HG03439 (cell line): Measurements from ENCODE around the gene SDHB.

Source experiments
- ATAC-seq: cut with Tn5 transposase; IDR thresholded peaks from one replicate; pipeline ENCODE4 v1.9.1; 2021; ENCODE audit warnings: mild to moderate bottlenecking, moderate library complexity; ENCODE audit not compliant: unreplicated experiment

Gene SDHB

DNA sequence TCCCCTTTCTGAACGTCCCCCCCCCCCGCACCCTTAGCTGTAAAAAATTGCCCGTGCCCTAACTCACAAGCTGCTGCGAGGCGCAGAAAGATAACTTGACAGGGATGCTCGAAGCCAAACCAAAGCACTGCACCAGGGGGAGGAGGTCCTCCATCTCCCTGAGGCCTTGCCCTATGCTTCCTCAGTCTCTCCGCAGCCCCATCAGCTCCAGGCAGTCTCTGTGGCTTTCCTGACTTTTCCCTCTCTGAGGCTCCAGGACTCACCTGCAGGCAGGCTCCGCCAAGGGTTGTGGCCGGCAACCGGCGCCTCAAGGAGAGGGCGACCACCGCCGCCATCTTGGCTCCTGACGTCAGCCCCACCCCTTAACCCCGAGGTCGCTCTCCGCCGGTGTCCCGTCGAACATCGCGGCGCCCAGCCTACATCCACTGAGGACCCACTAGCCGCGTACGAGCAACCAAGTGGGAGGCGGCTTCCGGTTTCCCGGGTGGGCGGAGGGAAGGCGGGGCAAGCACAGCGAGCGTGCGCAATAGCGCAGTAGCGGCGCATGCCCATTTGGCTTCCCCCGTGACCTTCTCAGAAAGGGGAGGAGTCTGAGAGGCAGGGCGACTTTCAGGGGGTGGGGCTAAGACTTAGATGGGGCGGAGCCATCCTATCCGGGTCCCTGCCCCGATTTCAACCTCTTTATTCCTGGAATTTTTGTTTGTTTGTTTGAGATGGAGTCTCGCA is at the start of gene SDHB:
TSS of gene SDHB (minus strand) at position 348 of the 726 bp plus-strand sequence. CDS start at position 335, 13 bp downstream.
- peak; percentile 99 for ATAC-seq

DNA sequence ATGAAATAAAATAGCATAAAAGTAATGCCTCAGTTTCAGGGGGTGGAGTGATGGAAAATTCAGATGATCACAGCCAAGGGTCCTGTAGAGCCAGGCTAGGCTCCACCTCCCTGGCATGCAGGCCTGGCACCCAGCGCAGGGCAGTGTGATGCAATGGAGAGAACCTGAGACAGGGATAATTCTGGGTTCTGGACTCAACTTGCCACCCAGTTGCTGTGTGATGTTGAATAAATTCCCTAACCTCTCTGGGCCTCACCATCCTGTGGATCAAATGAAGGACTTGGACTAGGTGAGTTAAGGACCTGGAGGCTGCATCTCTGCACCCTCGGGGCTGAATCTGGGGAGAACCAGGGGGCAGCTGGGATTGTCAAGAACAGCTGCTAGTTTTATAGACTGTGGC is 48.4 kb upstream of the SDHB start:
- ATAC-seq, result no peak

DNA sequence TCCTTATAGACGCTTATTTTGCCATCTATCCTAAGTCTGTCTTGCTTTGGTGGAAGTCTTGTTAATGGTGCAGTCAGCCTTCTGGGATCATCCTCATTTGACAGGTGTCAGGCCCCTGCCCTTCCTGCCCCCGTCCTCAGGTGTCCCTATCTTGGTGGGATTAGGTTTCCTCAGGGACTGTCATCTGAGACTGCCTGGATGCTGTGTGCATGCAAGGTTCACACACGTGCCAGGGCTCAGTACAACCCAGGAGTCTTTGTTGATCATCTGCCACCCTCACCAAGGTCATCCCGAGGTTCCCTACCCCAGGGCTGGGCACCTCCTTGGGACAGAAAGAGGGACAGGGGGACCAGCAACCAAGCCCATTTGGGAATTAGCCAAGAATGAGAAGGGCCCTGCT is 47.4 kb upstream of the SDHB start:
- no peak for ATAC-seq

DNA sequence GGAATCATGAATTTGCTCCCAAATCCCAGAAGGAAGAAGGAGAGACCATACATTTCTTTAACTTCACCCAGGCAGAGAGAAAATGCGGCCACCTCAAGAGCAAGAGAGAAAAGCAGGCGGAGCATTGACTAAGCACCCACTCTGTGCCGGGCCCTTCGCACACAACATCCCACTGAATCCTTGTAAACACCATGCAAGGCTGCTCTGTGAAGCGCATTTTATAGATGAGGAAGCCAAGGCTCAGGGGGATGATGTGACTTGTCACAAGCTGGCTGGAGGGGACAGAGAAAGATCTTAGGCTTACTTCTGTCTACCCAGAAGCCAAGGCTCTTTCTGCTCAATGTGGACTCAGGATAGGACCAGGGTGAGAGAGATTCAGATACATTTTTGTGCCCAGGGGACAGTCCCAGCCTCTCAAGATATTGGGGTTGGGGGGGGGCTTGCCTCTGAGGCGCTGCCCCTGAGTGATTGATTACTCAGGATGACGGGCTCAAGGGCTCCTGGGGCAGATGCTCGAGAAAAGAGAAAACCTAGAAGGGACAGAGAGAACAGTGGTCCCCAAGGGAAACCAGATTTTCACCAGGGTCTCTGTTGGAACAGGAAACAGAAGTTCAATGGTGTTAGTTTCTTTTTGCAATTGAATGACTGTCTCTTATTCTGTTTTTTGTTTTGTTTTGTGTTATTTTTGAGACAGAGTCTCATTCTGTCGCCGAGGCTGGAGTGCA is 45.9 kb upstream of the SDHB start:
- peak; percentile 51 for ATAC-seq

DNA sequence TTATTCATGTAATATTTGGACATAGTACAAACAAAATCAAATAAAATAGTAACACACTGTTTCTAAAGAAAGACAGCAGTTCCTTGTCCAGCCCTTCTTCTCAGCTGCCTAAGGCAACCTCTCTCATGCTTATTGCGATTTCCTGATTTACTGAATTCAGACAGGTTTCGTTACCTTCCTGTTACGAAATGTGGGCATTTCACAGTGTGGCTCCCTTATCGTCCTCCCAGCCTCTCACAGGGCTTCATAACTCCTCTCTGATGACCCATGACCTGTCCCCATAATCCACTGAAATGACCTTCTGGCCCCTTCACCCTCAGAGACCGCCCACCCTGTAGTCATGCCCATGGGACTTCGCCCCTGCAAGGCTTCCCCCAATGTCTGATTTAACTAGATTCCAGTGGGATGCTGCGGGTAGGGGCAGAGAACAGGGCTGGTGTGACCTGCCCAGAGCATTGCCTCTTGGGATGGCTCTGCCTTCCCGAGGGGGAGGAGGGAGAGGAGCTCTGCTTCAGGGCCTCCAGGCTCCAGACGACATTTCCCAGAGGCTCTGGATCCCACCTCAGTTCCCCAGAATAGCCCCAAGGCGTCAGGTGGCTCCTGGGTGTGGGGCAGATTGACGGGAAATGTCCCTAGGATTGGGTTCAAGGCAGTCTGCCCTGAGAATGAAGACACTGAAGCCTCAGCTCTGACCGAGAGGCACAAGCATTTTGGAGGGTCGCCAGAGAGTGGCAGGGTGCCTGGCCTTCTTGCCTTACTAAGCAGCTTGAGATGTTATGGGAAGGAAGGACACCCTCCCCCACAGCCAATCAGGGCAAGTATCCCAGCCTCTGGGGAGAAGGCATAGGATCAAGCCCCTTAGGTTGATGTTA is 44.9 kb upstream of the SDHB start:
- ATAC-seq, result no peak

DNA sequence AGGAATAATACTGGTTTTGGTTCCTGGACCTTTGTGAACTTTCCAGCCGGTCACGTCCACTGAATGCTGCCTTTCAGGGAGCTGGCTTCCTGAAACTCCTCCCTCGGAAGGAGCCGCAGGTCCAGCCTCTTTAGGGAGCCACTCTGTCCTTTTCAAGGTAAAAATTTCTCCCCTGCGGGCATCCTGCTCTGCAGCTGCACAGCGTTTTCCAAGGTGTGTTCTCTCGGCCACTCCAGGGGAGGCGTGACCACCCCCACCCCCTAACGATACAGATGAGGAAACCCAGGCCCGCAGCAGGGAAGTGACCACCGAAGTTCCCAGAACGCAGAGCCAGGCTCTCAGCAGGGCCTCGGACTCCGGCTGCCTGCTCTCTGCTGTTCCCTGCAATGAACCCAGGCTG is 44.0 kb upstream of the SDHB start:
- no peak for ATAC-seq

DNA sequence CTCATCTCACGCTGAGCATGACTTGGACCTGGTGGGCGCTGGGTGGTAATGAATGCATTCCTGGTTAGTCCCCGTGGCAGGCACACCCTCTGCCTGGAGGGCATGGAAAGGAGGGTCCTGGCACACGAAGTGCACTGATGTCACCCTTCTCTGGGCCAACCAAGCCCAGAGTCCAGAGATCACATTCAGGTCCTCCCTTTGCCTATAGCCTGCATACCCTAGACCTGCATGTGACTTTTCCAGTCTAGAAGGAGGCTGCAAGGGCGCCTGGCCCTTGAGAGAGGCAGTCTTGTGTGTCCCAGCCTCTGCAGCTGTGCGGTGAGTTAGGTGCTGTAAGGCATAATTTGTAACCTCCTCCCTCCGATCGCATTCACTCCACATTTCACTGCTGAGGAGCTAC is 43.3 kb upstream of the SDHB start:
- ATAC-seq, result no peak

DNA sequence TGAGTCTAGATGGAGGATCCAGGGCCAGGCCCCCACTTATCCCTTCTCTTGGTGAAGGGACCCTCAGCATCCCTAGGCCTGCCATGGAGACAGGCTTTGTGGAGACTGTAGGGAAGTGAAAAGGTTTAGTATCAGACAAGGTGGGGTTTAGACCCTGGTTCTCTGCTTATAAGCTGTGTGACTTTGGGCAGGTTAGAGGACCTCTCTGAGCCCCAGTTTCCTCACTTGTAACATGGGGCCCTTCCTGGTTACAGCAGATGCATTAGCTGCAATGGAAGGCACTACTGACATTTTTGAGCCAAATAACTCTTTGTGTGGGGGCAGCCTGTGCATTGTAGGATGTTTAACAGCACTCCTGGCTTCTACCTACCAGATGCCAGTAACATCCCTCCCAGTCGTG is 42.8 kb upstream of the SDHB start:
- no peak for ATAC-seq

DNA sequence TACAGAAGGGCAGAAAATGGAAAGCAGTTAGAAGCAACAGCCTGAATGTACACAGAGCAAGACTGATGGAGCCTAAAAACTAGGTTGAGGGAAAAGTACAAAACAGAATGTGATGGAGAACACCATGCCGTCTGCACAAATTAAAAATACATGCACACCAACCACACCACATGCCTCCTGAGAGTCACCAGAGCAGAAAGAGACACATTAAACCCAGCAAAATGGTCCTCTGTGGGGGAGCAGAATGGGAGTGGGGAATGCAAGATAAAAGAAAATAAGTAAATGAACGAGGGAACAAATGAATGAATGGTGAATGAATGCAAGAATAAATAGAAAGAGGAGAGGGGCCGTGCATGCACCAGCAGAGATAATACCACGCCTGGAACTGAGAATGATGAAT is 41.3 kb upstream of the SDHB start:
- no peak for ATAC-seq

DNA sequence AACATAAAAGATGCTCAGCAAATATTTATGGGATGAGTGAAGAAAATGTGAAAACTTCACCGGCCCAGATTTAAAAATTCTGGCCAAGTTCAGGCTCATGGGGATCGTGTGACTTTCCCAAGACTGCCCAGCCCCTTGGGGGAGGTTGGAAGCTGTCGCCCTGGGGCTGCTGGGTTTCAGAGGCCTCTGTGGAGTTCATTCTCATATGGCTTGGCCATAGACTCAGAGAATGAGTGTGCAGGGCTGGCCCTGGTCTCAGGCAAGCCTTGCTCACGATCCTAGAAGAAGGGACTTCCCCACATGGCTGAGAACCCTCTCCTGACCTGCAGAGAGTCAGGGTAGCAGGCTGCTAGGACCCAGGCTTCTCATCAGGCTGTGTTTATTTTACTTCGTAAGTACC is 40.8 kb upstream of the SDHB start:
- peak; percentile 51 for ATAC-seq

DNA sequence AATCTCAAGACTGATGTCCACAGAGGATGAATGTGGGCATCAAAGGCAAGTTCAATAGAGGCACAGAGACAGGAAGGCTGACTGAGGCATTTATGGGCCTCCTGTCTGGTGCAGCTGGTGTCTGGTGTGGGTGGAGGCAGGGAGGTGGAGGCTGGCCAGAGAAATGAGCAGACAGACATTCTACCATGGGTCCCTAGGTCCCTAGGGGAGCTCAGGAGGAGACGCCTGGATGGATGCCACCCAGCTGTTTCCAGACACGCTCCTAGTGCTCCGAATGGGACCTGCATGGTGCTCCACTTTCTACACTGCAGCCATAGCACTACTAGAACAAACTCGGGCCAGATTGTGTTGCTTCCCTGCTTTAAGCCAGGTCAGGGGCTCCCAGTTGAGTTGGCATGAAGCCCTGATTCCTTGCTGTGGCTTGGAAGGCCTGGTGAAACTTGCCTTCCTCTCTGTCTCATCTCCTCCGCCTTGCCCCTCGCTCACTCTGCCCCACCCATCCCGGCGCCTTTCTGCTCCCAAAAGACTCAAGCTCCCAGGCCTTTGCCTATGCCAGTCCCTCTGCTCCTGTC is 40.1 kb upstream of the SDHB start:
- ATAC-seq, result no peak

DNA sequence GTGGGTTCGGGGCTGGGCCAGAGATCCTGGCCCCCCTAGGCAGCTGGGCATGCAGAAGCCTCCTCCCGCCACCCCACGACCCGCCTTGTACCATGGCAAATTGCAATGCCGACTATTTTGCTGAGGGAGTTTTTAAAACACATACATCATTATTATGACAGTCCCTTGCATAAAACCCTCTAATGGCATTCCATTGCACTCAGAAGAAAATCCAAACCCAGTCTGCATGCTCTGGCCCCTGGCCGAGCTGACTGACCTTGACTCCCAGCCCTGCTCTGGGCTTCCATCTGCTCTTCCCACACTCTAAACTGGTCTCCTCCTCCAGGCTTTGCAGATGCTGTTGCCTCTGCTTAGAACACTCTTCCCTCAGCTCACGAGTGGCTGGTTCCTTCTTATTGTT is 37.4 kb upstream of the SDHB start:
- ATAC-seq, result no peak

DNA sequence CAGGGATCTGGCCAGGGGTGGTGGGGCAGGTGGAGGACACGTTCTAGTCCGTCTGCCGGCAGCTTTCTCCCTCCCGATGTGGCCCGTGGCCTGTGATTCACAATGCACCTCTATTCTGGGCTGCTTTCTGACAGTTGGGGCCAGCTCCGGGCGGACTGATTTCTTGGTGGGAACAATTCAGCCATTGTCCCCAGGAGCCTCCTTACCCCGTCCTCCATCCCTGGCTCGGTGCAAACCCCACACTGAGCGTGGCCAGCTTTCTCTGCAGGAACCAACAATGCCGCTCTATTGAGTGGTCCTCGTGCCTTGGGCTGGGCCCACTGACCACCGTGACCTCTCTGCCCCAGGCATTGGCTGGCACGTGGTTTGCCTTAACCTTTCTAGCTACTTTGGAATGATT is 35.7 kb upstream of the SDHB start:
- ATAC-seq, result no peak

DNA sequence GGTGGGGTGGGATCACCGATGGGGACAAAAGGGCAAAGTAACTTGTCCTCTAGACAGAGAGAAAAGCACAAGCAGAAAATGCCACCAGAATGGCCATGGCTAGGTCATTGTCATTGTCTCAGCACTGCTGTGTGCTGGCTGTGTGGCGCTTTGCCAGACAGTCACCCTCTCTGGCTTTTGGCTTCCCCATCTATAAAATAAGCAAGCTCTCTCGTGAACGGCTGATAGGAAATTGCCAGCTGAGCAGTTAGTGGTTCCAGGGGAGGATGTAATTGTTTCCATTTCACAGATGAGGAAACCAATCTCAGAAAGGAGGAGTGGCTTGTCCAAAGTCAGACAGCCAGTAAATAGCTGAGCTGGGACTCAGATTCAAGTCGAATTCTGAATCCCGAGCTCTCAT is 32.9 kb upstream of the SDHB start:
- no peak for ATAC-seq

DNA sequence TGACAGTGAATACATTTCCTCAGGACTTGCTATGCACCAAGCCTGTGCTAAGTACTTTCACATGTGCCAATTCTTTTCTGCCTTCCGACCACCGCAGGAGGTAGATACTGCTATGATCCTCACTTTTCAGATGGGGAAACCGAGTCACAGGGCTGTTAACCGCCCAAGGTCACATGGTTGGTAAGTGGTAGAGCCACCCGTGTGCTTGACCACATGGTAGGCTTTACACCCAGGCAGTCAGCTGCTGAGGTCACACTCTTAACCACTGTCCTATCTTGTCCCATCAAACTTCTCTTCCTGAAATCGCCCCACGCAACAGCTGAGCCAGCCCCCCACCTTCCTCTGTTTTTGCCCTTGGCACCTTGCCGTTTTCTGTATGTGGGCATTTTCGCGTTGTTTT is 31.0 kb upstream of the SDHB start:
- no peak for ATAC-seq

DNA sequence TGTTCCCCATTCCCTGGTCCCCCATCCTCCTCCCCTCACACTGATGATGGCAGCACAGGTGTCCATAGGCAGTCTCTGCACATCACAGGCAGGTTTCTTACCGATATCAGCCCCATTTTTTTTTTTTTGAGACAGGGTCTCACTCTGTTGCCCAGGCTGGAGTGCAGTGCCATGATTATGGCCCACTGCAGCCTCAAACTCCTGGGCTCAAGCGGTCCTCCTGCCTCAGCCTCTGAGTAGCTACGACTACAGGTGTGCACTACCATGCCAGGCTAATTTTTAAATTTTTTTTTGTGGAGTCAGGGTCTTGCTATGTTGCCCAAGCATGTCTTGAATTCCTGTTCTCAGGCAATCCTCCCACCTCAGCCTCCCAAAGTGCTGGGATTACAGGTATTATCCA is 28.9 kb upstream of the SDHB start:
- ATAC-seq, result no peak

DNA sequence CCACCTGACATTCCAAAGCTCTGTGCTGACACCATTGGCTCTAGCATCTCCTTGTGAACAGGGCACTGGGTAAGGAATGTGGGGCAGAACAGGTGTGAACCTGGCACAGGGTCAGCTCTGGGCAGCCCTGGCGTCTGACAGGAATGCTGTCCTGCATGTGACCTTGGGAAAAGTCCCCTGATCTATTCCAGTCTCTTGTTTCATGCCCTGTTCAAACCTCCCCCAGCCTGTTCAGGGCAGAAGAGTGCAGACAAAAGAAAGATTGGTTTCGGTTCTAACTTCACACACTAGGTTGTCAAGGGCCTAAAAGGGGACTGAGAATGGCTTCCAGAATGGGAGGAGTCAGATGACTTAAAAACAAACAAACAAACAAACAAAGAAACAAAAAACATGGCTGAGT is 27.6 kb upstream of the SDHB start:
- ATAC-seq, result no peak

DNA sequence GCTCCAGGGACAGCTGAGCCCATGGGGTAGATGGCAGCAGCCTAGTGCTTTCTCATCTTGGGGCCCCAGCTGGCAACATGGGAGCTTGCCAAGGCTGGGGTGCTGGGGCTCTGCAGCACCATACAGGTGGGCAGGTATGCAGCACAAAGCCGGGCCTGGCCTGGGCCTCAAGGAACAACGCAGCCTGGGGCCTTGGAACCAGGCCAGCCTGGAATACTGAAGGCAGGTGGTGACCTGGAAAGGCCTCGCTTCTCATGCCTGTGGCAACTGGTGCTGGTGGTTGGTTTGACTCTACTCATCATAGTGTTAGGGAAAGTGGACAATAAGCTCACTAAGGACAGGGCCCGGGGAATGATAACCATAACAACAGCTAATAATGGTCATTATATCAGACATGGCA is 27.0 kb upstream of the SDHB start:
- no peak for ATAC-seq

DNA sequence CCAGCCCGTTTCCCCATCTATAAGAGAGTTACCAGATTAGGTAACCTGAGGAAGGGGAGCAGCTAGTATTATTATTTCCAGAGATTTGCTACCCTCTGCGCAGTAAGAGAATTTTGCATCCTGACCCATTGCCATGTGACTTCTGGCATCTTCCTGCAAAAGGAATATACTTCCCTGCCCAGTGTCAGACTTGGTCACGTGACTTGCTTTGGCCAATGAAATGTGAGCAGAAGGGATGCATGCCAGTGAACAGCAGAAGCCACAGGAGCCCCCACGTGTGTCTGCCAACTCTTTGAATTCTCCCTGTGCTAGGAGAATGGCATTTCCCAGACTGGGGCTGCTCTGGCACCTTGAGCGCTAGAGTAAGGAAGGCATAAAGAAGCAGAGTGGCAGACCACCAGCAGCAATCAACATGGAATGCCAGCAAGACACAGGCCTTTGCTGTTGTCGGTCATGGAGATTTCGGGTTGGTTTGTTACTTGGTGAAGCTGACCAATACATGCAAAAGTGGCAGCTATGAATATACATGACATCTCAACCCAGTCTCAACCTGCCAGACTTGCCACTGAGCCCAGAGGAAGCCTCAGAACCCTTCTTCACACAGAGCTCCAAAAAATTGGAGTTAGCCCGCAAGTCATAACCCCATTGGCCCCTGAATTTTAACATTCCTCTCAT is 26.4 kb upstream of the SDHB start:
- no peak for ATAC-seq

DNA sequence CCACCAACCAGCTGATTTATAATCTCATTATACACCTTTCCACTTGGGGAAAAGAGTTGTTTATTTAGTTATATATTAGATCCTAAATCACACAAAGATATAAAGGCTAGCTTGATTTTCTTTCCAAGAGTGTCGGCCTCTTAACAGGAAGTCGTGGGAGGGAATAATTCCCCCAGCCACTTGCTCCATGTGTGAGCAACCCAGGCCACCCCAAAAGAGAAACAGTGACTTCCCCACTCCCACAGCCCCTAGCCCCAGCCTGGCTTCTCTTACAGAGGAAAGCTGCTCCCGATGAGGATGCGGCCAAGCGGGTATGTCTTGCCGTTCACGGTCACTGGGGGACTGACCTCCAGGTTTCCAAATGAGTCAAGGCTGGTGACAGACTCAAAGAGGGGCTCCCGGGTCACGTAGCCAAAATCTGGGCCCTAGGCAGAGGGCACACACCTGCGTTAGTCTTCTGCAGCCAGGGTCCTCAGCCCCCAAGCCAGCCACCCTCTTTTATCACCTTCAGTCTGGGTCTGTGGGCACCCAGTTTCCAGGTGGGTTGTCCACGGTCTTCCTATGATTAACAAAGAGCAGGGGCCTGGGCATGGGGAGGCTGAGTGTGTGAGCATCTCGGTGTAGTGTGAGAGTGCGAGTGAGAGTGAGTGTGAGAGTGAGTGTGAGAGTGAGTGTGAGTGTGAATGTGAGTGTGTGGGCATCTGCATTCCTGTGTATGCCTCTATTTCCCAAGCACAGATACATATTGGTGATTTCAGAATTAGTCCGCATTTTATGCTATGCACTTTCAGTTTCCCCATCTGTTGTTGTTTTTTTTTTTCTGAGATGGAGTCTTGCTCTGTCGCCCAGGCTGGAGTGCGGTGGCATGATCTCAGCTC is 25.4 kb upstream of the SDHB start:
- no peak for ATAC-seq
